Activated naive CD4-positive, alpha-beta T cell treated with anti-CD3 and anti-CD28 coated beads, Interleukin-2, amount 50 U/mL, for 16 hours (primary cell): ENCODE data around the gene PSTK.

ENCODE experiments used
- DNase-seq: peaks from one replicate; pipeline ENCODE4 v3.0.0-alpha.2; 2020

PSTK gene

GRCh38 chr10:123019941-123020703, 39.9 kb downstream of the PSTK start:
- DNase-seq, result no peak

- no peak for DNase-seq
These were observed 41.3 kb downstream of the PSTK start for GRCh38 chr10:123021517-123021916.

- DNase-seq, result no peak
These were observed 44.3 kb downstream of the PSTK start for GRCh38 chr10:123024540-123024939.

- DNase-seq, result no peak
These were observed 46.1 kb downstream of the PSTK start for GRCh38 chr10:123026302-123026701.

GRCh38 chr10:123027861-123028260, 47.7 kb downstream of the PSTK start:
- no peak for DNase-seq

GRCh38 chr10:123031124-123031523, 50.9 kb downstream of the PSTK start:
- DNase-seq, result no peak

- DNase-seq, result no peak
These were observed 54.1 kb downstream of the PSTK start for GRCh38 chr10:123034332-123034731.

- DNase-seq, result no peak
These were observed 55.4 kb downstream of the PSTK start for GRCh38 chr10:123035467-123036086.

GRCh38 chr10:123038782-123039631, 58.8 kb downstream of the PSTK start:
- no peak for DNase-seq

- DNase-seq, result no peak
These were observed 59.4 kb downstream of the PSTK start for GRCh38 chr10:123039632-123039930.
